ENCODE results near the gene CTNNA1. TPM values are rescaled to one million over a fixed set of nuclear protein-coding genes. Genes with fewer than 3 reads are reported as not detected.

Gene CTNNA1
- total RNA-seq, 4 donors from 2014 or later, result 256 to 405 (median 341) TPM

- Histone ChIP-seq H3K9me3 (no peaks in the 10 kb centered on the region), H3K27ac (no peak overlapping the region), H3K27me3 (no peaks in the 10 kb centered on the region), H3K36me3 (no peaks in the 10 kb centered on the region), H3K4me1 (peaks cover 31 to 38% of the 10 kb centered on the region in 2 donors), H3K4me3 (replicated peaks in 1 of 3) (no peak overlapping the region)
- DNase-seq, result no peak
- TF ChIP-seq CTCF (IDR thresholded peaks at IDR 0.05), result no peak
- TF ChIP-seq POLR2A (IDR thresholded peaks at IDR 0.05), result no peak
- intact Hi-C loops (cut with DNase I), result no loop called here
- 96 to 98% methylated on average over 4 of the region's 4 CpGs for WGBS, 2 donors
Observed at GRCh38 chr5:138837160-138837559, 83.9 kb downstream of the CTNNA1 start.

DNA sequence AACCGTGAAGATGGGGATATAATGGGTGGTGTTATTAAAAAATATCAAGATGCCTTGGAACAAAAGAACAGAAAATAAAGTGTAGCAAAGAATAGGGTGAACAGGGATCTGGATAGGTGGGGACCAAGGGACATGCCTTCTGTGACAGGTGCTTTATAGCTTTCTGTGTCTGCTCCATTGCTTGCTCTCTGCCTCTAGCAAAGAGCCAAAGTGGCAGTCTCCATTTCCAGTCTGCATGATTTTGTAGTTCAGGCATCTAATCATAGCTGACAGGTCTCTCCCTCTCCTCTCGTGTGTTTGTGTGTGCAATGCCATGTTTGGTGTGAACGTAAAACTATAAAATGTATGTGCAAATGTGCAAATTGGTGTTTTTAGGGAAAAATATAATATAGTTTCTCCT, 86.9 kb downstream of the CTNNA1 start:
- H3K9me3 ChIP-seq, result no peaks in the 10 kb centered on the region

DNA sequence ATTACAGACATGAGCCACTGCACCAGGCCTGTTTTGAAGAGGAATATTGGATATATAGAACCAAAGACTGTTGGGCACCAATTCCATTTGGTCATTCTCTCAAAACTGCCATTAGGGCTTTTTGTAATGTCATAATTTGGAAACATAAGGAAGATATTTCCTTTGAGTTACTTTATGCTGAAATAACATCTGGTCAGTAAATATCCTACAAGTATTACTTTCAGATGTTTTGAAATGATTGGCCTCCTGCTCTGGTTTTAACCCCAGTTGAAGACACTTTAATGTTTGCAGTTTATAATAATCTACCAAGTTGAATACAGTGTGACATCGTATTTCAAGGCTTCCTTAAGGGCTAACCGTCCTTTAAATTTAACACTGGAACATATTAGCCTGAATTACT, 88.3 kb downstream of the CTNNA1 start:
- no peak overlapping the region for H3K4me3 ChIP-seq (replicated peaks in 1 of 3)
- no peaks in the 10 kb centered on the region for H3K27me3 ChIP-seq
- H3K36me3 ChIP-seq, result no peaks in the 10 kb centered on the region
- intact Hi-C loops (cut with DNase I), result no loop called here
- peaks cover 35 to 39% of the 10 kb centered on the region in 2 donors for H3K4me1 ChIP-seq
- WGBS, 2 donors, result 93 to 95% methylated on average over 2 of the region's 2 CpGs
- DNase-seq, result no peak
- TF ChIP-seq POLR2A (IDR thresholded peaks at IDR 0.05), result no peak
- TF ChIP-seq CTCF (IDR thresholded peaks at IDR 0.05), result no peak
- no peak overlapping the region for H3K27ac ChIP-seq
- no peaks in the 10 kb centered on the region for H3K9me3 ChIP-seq

More for the DNA sequence above, 86.9 kb downstream of the CTNNA1 start:
- Histone ChIP-seq H3K27me3 (no peaks in the 10 kb centered on the region), H3K4me3 (replicated peaks in 1 of 3) (no peak overlapping the region), H3K27ac (no peak overlapping the region), H3K4me1 (peaks cover 33 to 36% of the 10 kb centered on the region in 2 donors), H3K36me3 (no peaks in the 10 kb centered on the region)
- DNase-seq, result no peak
- TF ChIP-seq POLR2A (IDR thresholded peaks at IDR 0.05) (no peak), CTCF (IDR thresholded peaks at IDR 0.05) (no peak)
- 84 to 87% methylated on average over 3 of the region's 3 CpGs for WGBS, 2 donors
- intact Hi-C loops (cut with DNase I), result no loop called here

DNA sequence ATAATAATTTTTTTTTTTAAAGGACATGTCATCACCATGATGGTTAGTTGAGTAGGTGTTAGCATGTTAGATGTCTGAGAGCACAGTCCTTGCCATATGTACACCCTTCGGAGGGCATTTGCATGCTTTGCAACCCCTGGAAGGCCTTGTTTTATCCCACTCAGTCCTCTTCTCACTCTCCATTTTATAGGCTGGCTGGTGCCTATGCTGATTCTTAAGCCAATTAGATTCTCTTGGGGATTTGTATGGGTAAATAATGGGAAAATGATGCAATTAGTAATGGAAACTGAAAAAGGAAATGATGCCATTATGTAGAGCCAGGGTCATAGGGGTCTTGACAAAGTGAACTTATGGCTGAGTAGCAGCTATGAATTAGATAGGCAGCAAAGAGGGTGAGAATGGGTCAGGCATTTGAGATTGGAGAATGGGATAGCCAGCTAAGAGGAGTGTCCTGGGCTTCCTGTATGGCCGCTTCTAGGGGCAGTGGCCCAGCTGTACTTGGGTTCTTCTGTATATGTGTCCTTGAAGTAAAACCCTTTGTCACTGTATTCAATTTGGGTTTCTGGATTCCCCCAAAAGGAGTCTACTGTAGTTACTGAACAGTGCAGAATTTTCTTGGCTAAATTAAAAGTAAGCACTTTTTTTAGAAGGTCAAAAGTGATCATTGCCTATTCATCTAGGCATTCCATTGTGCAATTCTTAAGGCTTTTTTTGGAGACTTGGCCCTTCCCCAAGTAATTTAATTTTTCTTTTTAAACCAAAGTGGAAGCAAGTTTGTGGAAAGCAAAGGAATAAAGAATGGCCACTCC, 90.3 kb downstream of the CTNNA1 start:
- Histone ChIP-seq H3K4me3 (replicated peaks in 1 of 3) (no peak overlapping the region), H3K27ac (peak overlapping the region in 1 of 3 donors; percentile 22), H3K36me3 (no peaks in the 10 kb centered on the region), H3K27me3 (no peaks in the 10 kb centered on the region), H3K4me1 (peaks cover 44 to 57% of the 10 kb centered on the region in 2 donors), H3K9me3 (no peaks in the 10 kb centered on the region)
- intact Hi-C loops (cut with DNase I), result no loop called here
- WGBS, 2 donors, result 90 to 93% methylated on average over 2 of the region's 2 CpGs
- no peak for DNase-seq
- no peak for TF ChIP-seq CTCF (IDR thresholded peaks at IDR 0.05)
- TF ChIP-seq POLR2A (IDR thresholded peaks at IDR 0.05), result no peak

DNA sequence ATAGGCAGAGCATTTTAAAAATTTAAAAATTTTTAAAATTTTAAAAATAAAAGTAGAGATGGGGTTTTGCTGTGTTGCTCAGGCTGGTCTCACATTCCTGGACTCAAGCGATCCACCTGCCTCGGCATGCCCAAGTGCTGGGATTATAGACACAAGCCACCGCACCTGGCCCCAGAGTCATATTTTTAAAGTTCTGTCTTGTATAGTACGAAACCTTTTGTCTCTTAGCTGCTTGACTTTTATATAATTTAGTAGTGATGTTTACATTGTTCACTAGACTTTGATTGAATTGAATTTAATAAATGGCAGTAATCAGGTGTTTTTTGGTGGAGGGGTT, 90.9 kb downstream of the CTNNA1 start:
- Histone ChIP-seq H3K27ac (no peak overlapping the region), H3K4me1 (peaks cover 44 to 61% of the 10 kb centered on the region in 2 donors), H3K4me3 (replicated peaks in 1 of 3) (no peak overlapping the region), H3K9me3 (no peaks in the 10 kb centered on the region), H3K36me3 (no peaks in the 10 kb centered on the region), H3K27me3 (no peaks in the 10 kb centered on the region)
- WGBS, 2 donors, result 89 to 95% methylated on average over 4 of the region's 4 CpGs
- peak in 1 of 2 donors; percentile 19 for DNase-seq
- intact Hi-C loops (cut with DNase I), result no loop called here
- TF ChIP-seq POLR2A (IDR thresholded peaks at IDR 0.05) (no peak), CTCF (IDR thresholded peaks at IDR 0.05) (no peak)

All from thyroid gland (tissue), 4 donors.